Colonic mucosa (tissue), 4 donors: ENCODE measurements around the gene DRG2. TPM values are rescaled to one million over a fixed set of nuclear protein-coding genes. Genes with fewer than 3 reads are reported as not detected.

Experiments
- DNase-seq: peaks from one replicate; pipeline ENCODE4 v3.0.0-alpha.2; 2020
- H3K27ac ChIP-seq: fragments of 200-600 bp; one replicate; pipeline ENCODE4 v1.8.0; 2021
- H3K27me3 ChIP-seq: fragments of 200-600 bp; one replicate; pipeline ENCODE4 v1.8.0; 2021
- H3K36me3 ChIP-seq: fragments of 200-600 bp; one replicate; pipeline ENCODE4 v1.8.0; 2021
- H3K4me1 ChIP-seq: fragments of 200-600 bp; one replicate; pipeline ENCODE4 v1.8.0; 2021; ENCODE audit warnings: mild to moderate bottlenecking
- H3K4me3 ChIP-seq: fragments of 200-600 bp; one replicate; pipeline ENCODE4 v1.8.0; 2021
- H3K9ac ChIP-seq, 2 donors: one replicate each; pipeline ENCODE4 v1.7.0; 2013; ENCODE audit warnings: control low read depth in 2 of 2, low read depth in 2 of 2, low read length in 2 of 2
- H3K9me3 ChIP-seq: fragments of 200-600 bp; one replicate; pipeline ENCODE4 v1.8.0; 2021
- CTCF ChIP-seq: fragments of 200-600 bp; IDR thresholded peaks from one replicate; pipeline ENCODE4 v1.8.0; 2022; ENCODE audit warnings: antibody characterized with exemption, mild to moderate bottlenecking
- intact Hi-C: fragments of 100-400 bp; cut with DNase I; formaldehyde crosslinking; loops from one replicate; pipeline ENCODE4 v1.14.1; 2022
- total RNA-seq, 2 donors: library from RNA; stranded (reverse); fragmentation: NEBNext Ultra II Directional in 1 of 2; extraction: Animal tissue kit (Norgen Biotek cat#: 25700) in 1 of 2; gene quantifications; one replicate each; pipeline ENCODE4 v1.2.1, GENCODE V29; 2021
- donor health status: healthy.
- donor health status: DM: no; HTN: no; CAD: no.
- donor health status: DM: no; HTN: no; CAD: no.

DRG2 gene
- total RNA-seq, 2 donors from 2014 or later: 25.6 to 36.9 TPM

GRCh38 chr17:18115517-18115916 lies 27.8 kb downstream of the DRG2 start:
- H3K9me3 ChIP-seq: no peaks in the 10 kb centered on the region
- no peak overlapping the region for H3K27ac ChIP-seq
- intact Hi-C loops: no loop called here
- H3K9ac ChIP-seq: no peak overlapping the region
- H3K4me1 ChIP-seq: no peaks in the 10 kb centered on the region
- no peak for TF ChIP-seq CTCF
- DNase-seq: no peak
- no peak overlapping the region for H3K4me3 ChIP-seq
- H3K27me3 ChIP-seq: no peaks in the 10 kb centered on the region
- no peaks in the 10 kb centered on the region for H3K36me3 ChIP-seq

- Histone ChIP-seq H3K27me3 (no peaks in the 10 kb centered on the region), H3K9me3 (no peaks in the 10 kb centered on the region), H3K9ac (no peak overlapping the region), H3K4me1 (no peaks in the 10 kb centered on the region), H3K4me3 (no peak overlapping the region), H3K27ac (no peak overlapping the region), H3K36me3 (no peaks in the 10 kb centered on the region)
- intact Hi-C loops: no loop called here
- no peak for TF ChIP-seq CTCF
- DNase-seq: no peak
Measured at GRCh38 chr17:18116078-18116477, 28.3 kb downstream of the DRG2 start.

GRCh38 chr17:18117533-18117932 lies 29.8 kb downstream of the DRG2 start:
- Histone ChIP-seq H3K27ac (no peak overlapping the region), H3K36me3 (no peaks in the 10 kb centered on the region), H3K4me3 (no peak overlapping the region), H3K4me1 (no peaks in the 10 kb centered on the region), H3K27me3 (no peaks in the 10 kb centered on the region), H3K9ac (no peak overlapping the region), H3K9me3 (no peaks in the 10 kb centered on the region)
- no peak for DNase-seq
- intact Hi-C loops: no loop called here
- no peak for TF ChIP-seq CTCF

- no peaks in the 10 kb centered on the region for H3K4me1 ChIP-seq
- DNase-seq: no peak
- no peak overlapping the region for H3K9ac ChIP-seq
- TF ChIP-seq CTCF: no peak
- H3K36me3 ChIP-seq: no peaks in the 10 kb centered on the region
- no peak overlapping the region for H3K27ac ChIP-seq
- no peaks in the 10 kb centered on the region for H3K27me3 ChIP-seq
- no peaks in the 10 kb centered on the region for H3K9me3 ChIP-seq
- no peak overlapping the region for H3K4me3 ChIP-seq
- intact Hi-C loops: no loop called here
Measured at GRCh38 chr17:18117982-18118975, 30.5 kb downstream of the DRG2 start.

GRCh38 chr17:18119166-18119745 lies 31.5 kb downstream of the DRG2 start:
- intact Hi-C loops: no loop called here
- no peak for DNase-seq
- Histone ChIP-seq H3K36me3 (no peaks in the 10 kb centered on the region), H3K27ac (no peak overlapping the region), H3K27me3 (no peaks in the 10 kb centered on the region), H3K4me1 (no peaks in the 10 kb centered on the region), H3K9ac (no peak overlapping the region), H3K9me3 (no peaks in the 10 kb centered on the region), H3K4me3 (no peak overlapping the region)
- no peak for TF ChIP-seq CTCF
